HG03378 (cell line): ENCODE data around the gene LSS.
"Not testable (repeated sequence)": the region's sequence is repeated elsewhere in the genome, so short reads cannot be mapped to it uniquely, and the experiment has no call there.

Experiments
- ATAC-seq: cut with Tn5 transposase; IDR thresholded peaks from one replicate; pipeline ENCODE4 v1.9.1; 2021; ENCODE audit warnings: mild to moderate bottlenecking, moderate library complexity; ENCODE audit not compliant: unreplicated experiment

Gene LSS

DNA sequence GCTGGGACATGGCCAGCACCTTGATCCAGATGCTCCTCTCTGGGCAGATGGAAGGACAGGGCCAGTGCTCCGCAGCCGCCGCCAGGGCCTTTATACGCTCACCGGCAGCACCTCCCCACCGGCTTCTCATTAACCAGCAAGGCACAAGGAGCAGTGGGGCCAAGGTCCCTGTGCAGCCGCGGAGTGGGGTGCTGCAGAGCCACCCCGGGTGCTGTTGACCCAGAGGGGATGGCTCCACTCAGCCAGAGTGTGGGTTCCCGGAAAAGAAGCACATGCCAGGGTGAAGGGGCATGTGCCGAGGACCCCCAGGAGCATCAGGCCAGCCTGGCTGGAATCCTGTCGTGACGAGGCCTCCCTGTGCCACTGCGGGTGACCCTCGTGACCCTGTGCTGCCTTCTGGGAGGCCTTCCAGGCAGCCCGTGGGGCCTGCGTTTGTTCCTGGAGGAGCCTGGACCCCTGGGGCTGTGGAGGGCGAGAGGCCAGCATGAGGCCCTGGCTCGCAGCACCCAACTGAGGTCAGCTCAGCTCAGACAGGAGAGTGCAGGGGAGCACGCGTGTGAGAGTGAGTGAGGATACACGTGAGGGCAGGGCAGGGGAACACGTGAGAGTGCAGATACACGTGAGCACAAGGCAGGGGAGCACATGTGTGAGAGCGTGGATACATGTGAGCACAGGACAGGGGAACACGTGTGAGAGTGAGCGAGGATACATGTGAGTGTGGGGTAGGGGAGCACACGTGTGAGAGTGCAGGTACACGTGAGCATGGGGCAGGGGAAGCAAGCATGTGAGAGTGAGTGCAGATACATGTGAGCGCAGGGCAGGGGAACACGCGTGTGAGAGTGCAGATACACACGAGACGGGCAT is 72.8 kb downstream of the LSS start, which contains the start of gene FTCD:
TSS of gene FTCD (minus strand) at position 66 of the 864 bp plus-strand sequence. CDS start at position 10, 56 bp downstream.
- ATAC-seq: no peak

GRCh38 chr21:46154955-46155513 is 73.5 kb downstream of the LSS start:
- ATAC-seq: no peak

GRCh38 chr21:46154155-46154954 is 74.2 kb downstream of the LSS start:
- no peak for ATAC-seq

- no peak for ATAC-seq
Measured at GRCh38 chr21:46153247-46154154, 75.1 kb downstream of the LSS start.

DNA sequence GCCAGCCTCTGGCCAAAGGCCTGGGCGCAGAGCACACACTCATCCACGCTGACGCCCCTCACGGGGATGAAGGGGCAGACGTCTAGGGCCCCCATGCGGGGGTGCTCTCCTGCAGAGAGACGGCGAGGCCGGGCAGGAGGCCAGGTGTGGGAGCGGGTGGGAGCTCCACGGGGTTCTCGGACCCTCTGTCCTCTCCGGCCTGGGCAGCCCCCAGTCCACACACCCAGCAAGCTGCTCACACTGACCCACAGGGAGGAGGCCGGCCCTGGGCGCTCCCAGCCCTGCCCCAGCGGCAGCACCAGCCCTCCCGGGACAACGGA is 75.7 kb downstream of the LSS start:
- no peak for ATAC-seq

DNA sequence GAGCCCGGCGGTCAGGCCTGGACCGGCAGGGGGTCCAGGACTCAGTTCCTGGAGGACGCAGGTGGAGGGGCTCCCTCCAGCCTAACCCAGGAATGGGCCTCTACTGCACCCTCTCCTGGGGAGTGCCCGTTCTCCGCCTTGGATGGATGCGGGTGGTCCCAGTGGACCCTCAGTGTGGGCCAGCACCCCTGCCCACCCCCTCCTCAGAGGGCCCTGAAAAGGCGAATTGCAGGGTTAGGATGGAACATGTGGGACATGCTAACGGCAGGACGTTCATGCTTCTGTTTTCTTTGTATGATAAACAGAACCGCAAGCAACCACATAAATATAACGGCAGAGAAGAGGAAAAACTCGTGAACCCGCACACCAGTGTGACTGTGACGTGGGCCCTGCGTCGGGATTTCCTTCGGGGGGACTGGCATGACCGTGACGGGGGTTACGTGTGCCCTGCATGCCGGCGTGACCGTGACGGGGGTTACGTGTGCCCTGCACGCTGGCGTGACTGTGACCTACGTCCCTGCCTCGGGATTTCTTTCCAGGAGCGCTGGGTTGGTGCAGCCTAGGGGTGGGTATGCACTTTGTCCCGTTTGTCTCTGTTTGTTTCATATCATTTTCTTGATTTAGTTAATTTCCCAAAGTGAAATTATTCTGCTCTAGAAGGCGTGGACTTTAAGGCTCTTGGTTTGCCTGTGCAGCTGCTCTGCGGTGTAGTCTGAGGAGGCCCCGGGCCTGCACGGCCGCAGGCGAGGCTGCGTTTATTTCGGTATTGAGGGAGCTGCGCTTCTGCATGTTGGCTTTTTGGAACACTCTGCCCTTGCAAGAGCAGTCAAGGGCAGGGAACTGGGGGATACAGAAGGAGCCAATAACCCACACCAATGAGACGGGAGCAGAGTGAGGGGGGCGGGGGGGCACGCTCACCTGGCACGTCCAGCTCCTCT is 76.3 kb downstream of the LSS start:
- ATAC-seq: no peak

- ATAC-seq: no peak
Measured at GRCh38 chr21:46151261-46151988, 77.1 kb downstream of the LSS start.

- ATAC-seq: no peak
Measured at GRCh38 chr21:46150491-46151121, 78.0 kb downstream of the LSS start.

DNA sequence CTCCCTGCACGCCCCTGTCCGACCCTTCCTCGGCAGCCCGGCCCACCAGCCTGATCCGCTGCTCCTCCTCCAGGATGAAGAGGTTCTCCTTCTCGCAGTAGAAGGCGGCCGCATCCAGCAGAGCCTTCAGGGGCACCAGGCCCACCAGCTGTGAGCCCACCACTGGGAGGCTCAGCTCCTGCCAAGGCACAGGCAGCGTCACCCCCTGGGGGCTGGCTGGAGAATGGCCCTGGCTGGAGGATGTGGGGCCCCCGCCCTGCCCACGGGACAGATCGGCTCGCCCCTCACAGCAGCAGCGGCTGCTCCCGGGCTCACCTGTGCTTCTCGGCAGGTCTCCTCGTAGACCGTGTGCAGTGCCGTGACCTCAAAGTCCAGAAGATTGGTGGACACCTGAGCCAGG is 78.5 kb downstream of the LSS start:
- no peak for ATAC-seq

- ATAC-seq: no peak
Measured at GRCh38 chr21:46149205-46149901, 79.2 kb downstream of the LSS start.

- no peak for ATAC-seq
Measured at GRCh38 chr21:46148106-46148505, 80.5 kb downstream of the LSS start.

DNA sequence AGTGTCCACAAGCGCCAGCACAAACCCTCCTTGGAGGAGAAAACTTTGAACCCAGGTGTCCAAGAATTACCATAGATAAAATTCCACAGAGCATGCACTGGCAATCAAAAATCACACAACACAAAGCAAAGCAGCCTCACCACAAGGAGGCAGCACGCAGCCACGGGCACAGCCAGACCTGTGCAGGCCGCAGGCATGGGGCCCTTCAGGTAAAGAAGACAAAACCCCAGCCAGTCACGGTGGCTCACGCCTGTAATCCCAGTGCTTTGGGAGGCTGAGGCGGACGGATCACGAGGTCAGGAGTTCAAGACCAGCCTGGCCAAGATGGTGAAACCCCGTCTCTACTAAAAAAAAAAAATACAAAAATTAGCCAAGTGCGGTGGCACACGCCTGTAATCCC is 81.1 kb downstream of the LSS start:
- not testable (repeated sequence) for ATAC-seq

GRCh38 chr21:46146856-46147255 is 81.7 kb downstream of the LSS start:
- ATAC-seq: no peak

- ATAC-seq: no peak
Measured at GRCh38 chr21:46145840-46146691, 82.5 kb downstream of the LSS start.

DNA sequence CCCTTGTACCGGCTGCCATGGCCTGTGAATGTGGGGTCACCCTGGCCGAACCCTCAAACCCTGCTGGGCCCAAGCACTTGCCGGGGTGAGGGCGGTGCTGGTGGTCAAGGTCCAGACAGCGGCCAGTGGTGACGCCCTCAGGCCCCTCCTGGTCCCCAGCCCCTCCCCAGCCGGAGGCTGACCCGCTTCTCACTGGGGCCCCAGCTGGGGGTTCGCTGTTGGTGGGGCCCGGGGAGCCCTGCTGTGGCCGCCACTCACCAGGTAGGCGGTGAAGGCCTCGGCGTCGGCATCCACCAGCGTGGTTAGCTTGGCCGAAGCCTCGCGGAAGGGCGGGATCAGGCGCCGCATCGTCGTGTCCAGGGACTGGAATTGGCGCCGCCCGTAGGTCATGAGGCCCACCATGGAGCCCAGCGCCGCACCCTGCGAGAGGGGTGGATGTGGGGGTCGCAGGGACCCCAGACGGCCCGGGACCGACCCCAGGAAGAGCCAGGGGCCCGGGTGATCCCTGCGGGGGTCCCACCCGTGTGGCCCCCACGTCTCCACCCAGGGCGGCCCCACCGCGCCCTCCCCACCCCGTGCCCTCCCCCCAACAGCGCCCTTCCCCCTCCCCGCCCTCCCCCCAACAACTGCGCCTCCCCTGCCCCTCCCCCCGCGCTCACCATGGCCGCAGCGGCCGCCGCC is 83.3 kb downstream of the LSS start:
- no peak for ATAC-seq

DNA sequence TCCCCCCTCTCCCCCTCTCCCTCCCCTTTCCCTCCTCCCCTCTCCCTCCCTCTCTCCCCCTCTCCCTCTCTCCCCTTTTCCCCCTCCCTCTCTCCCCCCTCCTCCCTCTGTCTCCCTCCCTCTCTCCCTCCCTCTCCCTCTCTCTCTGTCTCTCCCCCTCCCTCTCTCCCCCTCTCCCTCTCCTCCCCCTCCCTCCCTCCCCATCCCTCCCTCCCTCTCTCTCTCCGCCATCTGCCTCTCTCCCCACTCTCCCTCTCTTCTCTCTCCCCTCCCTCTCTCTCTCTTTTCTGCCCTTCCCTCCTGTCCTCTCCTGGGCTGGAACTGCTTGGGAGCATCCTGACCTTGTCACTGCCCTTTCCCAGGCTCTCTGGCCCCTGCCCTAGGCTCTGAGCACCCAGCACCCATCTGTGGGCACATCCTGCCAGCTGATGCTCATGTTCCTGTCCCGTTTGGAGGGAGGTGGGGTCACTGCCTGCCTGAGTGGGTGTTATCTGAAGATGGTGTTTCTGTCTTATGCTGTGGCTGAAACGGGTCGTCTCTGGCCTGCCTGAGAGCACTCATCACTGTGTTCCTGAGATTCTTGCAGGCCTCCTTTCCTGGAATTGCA is 84.0 kb downstream of the LSS start:
- no peak for ATAC-seq
